Neural cell (in vitro differentiated cells): Measurements from ENCODE around the gene ADSS1.

Experiments
- EP300 ChIP-seq: fragments of 450-650 bp; conservative IDR thresholded peaks from 2 replicates; pipeline ENCODE4 v1.6.1; 2014; ENCODE audit warnings: antibody characterized with exemption, mild to moderate bottlenecking, moderate library complexity; ENCODE audit not compliant: poor library complexity, severe bottlenecking
- EZH2 ChIP-seq: fragments of 200-600, 300-800 bp; shearing (Covaris generic), sonication (generic); IDR thresholded peaks from 2 replicates; pipeline ENCODE4 v1.6.1; 2014; ENCODE audit warnings: antibody characterized with exemption, low read length, borderline replicate concordance, mild to moderate bottlenecking; ENCODE audit not compliant: insufficient read depth, poor library complexity, severe bottlenecking
- MXI1 ChIP-seq: fragments of 450-650 bp; conservative IDR thresholded peaks from 2 replicates; pipeline ENCODE4 v1.6.1; 2014; ENCODE audit warnings: antibody characterized with exemption, mild to moderate bottlenecking; ENCODE audit not compliant: poor library complexity, severe bottlenecking
- POLR2AphosphoS5 ChIP-seq: IDR thresholded peaks from 2 replicates; pipeline ENCODE4 v1.6.1; 2012
- REST ChIP-seq: IDR thresholded peaks from 2 replicates; pipeline ENCODE4 v1.6.1; 2012; ENCODE audit warnings: borderline replicate concordance
- SMC3 ChIP-seq: fragments of 450-650 bp; conservative IDR thresholded peaks from 2 replicates; pipeline ENCODE4 v1.6.1; 2014; ENCODE audit warnings: antibody characterized with exemption, mild to moderate bottlenecking, moderate library complexity; ENCODE audit not compliant: poor library complexity
- TAF1 ChIP-seq: IDR thresholded peaks from 2 replicates; pipeline ENCODE4 v1.6.1; 2012; ENCODE audit warnings: low read depth
- TF ChIP-seq, protein P1 (sequence below): fragments of 450-650 bp; IDR thresholded peaks from 2 replicates; pipeline ENCODE4 v1.5.1; 2014; ENCODE audit warnings: antibody characterized with exemption, mild to moderate bottlenecking, moderate library complexity; ENCODE audit not compliant: poor library complexity, severe bottlenecking

DNA sequence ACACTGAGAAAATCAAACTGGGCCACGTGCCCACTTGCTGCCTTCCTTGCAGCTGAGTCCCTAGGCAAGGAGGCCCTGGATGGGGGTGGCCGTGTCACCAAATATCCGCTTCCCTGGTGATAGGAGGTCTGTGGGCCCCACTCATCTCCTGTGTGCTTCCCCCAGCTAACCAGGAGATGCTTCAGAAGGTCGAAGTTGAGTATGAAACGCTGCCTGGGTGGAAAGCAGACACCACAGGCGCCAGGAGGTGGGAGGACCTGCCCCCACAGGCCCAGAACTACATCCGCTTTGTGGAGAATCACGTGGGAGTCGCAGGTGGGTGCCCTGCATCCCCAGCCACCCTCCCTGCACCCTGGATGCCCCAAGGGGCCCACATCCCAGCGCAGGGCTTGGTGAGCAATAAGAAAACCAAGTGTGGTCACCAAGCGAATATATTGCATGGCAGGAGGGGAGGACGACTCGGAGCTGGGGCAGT lies 22.1 kb downstream of the ADSS1 start:
- TF ChIP-seq, protein P1, sequence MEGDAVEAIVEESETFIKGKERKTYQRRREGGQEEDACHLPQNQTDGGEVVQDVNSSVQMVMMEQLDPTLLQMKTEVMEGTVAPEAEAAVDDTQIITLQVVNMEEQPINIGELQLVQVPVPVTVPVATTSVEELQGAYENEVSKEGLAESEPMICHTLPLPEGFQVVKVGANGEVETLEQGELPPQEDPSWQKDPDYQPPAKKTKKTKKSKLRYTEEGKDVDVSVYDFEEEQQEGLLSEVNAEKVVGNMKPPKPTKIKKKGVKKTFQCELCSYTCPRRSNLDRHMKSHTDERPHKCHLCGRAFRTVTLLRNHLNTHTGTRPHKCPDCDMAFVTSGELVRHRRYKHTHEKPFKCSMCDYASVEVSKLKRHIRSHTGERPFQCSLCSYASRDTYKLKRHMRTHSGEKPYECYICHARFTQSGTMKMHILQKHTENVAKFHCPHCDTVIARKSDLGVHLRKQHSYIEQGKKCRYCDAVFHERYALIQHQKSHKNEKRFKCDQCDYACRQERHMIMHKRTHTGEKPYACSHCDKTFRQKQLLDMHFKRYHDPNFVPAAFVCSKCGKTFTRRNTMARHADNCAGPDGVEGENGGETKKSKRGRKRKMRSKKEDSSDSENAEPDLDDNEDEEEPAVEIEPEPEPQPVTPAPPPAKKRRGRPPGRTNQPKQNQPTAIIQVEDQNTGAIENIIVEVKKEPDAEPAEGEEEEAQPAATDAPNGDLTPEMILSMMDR = no peak
- TF ChIP-seq EZH2 (no peak), MXI1 (no peak), SMC3 (no peak), POLR2AphosphoS5 (no peak), TAF1 (no peak), EP300 (no peak), REST (no peak)
